GM23338 (cell line): ENCODE data around the gene DIAPH3. TPM values are rescaled to one million over a fixed set of nuclear protein-coding genes. Genes with fewer than 3 reads are reported as not detected.

Source experiments
- ATAC-seq: fragments of 200-7000 bp; cut with Tn5 transposase; 3 replicates; pipeline ENCODE4 v1.9.1; 2020
- DNase-seq: peaks from one replicate; pipeline ENCODE4 v3.0.0-alpha.2; 2015; ENCODE audit warnings: low spot score
- H2AFZ ChIP-seq: fragments of 200-600 bp; sonication (generic); 2 replicates; pipeline ENCODE4 v1.8.0; 2016; ENCODE audit warnings: antibody characterized with exemption, mild to moderate bottlenecking, moderate library complexity
- H3F3A ChIP-seq: fragments of 200-600 bp; sonication (generic); replicated peaks from 2 replicates; pipeline ENCODE4 v1.8.0; 2017; ENCODE audit warnings: antibody characterized with exemption, mixed run types, low read depth
- H3K27ac ChIP-seq: fragments of 200-600 bp; sonication (generic); 2 replicates; pipeline ENCODE4 v1.6.1; 2016; ENCODE audit warnings: low read depth
- H3K27me3 ChIP-seq: fragments of 200-600 bp; sonication (generic); 2 replicates; pipeline ENCODE4 v1.8.0; 2016; ENCODE audit warnings: mild to moderate bottlenecking, mixed run types, moderate library complexity; ENCODE audit not compliant: insufficient read depth
- H3K36me3 ChIP-seq: fragments of 200-600 bp; sonication (generic); 2 replicates; pipeline ENCODE4 v1.8.0; 2016; ENCODE audit warnings: mild to moderate bottlenecking; ENCODE audit not compliant: insufficient read depth
- H3K4me1 ChIP-seq: fragments of 200-600 bp; sonication (generic); 2 replicates; pipeline ENCODE4 v1.8.0; 2016; ENCODE audit warnings: mild to moderate bottlenecking, moderate library complexity; ENCODE audit not compliant: insufficient read depth
- H3K4me2 ChIP-seq: fragments of 200-600 bp; sonication (generic); 2 replicates; pipeline ENCODE4 v1.7.1; 2017; ENCODE audit warnings: mixed run types
- H3K4me3 ChIP-seq: fragments of 200-600 bp; sonication (generic); 2 replicates; pipeline ENCODE4 v1.6.1; 2016; ENCODE audit warnings: mixed run types
- H3K79me2 ChIP-seq: fragments of 200-600 bp; sonication (generic); replicated peaks from 2 replicates; pipeline ENCODE4 v1.8.0; 2017; ENCODE audit warnings: mild to moderate bottlenecking; ENCODE audit not compliant: insufficient read depth
- H3K9me2 ChIP-seq: fragments of 200-600 bp; sonication (generic); 2 replicates; pipeline ENCODE4 v1.8.0; 2017; ENCODE audit not compliant: insufficient read depth
- H4K20me1 ChIP-seq: fragments of 200-600 bp; sonication (generic); replicated peaks from 2 replicates; pipeline ENCODE4 v1.8.0; 2017; ENCODE audit warnings: mild to moderate bottlenecking; ENCODE audit not compliant: insufficient read depth
- H3K27ac Mint-ChIP-seq: 2 replicates; pipeline ENCODE4 v1.8.0; 2020; ENCODE audit warnings: inconsistent platforms, mild to moderate bottlenecking, moderate library complexity, mixed read lengths
- H3K27me3 Mint-ChIP-seq: 3 replicates; pipeline ENCODE4 v1.8.0; 2022; ENCODE audit warnings: low read depth, mild to moderate bottlenecking, moderate library complexity, mixed read lengths, inconsistent platforms; ENCODE audit not compliant: insufficient read depth, poor library complexity
- H3K36me3 Mint-ChIP-seq: 3 replicates; pipeline ENCODE4 v1.8.0; 2021; ENCODE audit warnings: low read depth, mild to moderate bottlenecking, inconsistent platforms, moderate library complexity, mixed read lengths
- H3K4me1 Mint-ChIP-seq: 3 replicates; pipeline ENCODE4 v1.8.0; 2020; ENCODE audit warnings: mild to moderate bottlenecking, inconsistent platforms, mixed read lengths
- H3K4me3 Mint-ChIP-seq: 3 replicates; pipeline ENCODE4 v1.8.0; 2021; ENCODE audit warnings: moderate library complexity, mild to moderate bottlenecking, inconsistent platforms, mixed read lengths
- H3K9me3 Mint-ChIP-seq: 3 replicates; pipeline ENCODE4 v1.8.0; 2020; ENCODE audit warnings: moderate library complexity, mild to moderate bottlenecking, inconsistent platforms, mixed read lengths
- CREB1 ChIP-seq: fragments of 250-450 bp; sonication (Bioruptor Pico); IDR thresholded peaks from 2 replicates; pipeline ENCODE4 v1.5.0; 2020; ENCODE audit warnings: low read depth, mild to moderate bottlenecking, moderate library complexity
- CTCF ChIP-seq, 2 experiments: fragments of 200-600 bp in 1 of 2; sonication (generic) in 1 of 2; conservative IDR thresholded peaks; 2 replicates each; pipeline versions ENCODE4 v1.5.1 to v1.6.1; 2016 to 2017; ENCODE audit warnings: antibody characterized with exemption in 2 of 2, low read depth in 2 of 2, mild to moderate bottlenecking in 2 of 2, moderate library complexity in 1 of 2
- ETS1 ChIP-seq: IDR thresholded peaks from 2 replicates; pipeline ENCODE4 v1.6.1; 2016; ENCODE audit warnings: antibody characterized with exemption
- EZH2 ChIP-seq: fragments of 200-600 bp; sonication (generic); IDR thresholded peaks from one replicate; pipeline ENCODE4 v1.8.0; 2017; ENCODE audit warnings: antibody characterized with exemption, mild to moderate bottlenecking, low read depth; ENCODE audit not compliant: unreplicated experiment
- EZH2phosphoT487 ChIP-seq: fragments of 200-600 bp; sonication (generic); IDR thresholded peaks from one replicate; pipeline ENCODE4 v1.8.1; 2018; ENCODE audit warnings: antibody characterized with exemption; ENCODE audit not compliant: unreplicated experiment
- JUNB ChIP-seq: IDR thresholded peaks from one replicate; pipeline ENCODE4 v1.6.1; 2016; ENCODE audit warnings: antibody characterized with exemption; ENCODE audit not compliant: unreplicated experiment
- NANOG ChIP-seq: IDR thresholded peaks from 2 replicates; pipeline ENCODE4 v1.6.1; 2016; ENCODE audit warnings: antibody characterized with exemption, borderline replicate concordance
- POLR2AphosphoS5 ChIP-seq: IDR thresholded peaks from 2 replicates; pipeline ENCODE4 v1.6.1; 2016; ENCODE audit warnings: antibody characterized with exemption, low read depth
- REST ChIP-seq: IDR thresholded peaks from one replicate; pipeline ENCODE4 v1.6.1; 2018; ENCODE audit warnings: antibody characterized with exemption; ENCODE audit not compliant: unreplicated experiment
- STAT1 ChIP-seq: IDR thresholded peaks from one replicate; pipeline ENCODE4 v1.6.1; 2016; ENCODE audit warnings: antibody characterized with exemption; ENCODE audit not compliant: unreplicated experiment
- ZNF114 ChIP-seq: fragments of 250-450 bp; sonication (Bioruptor Pico); IDR thresholded peaks from 2 replicates; pipeline ENCODE4 v1.5.0; 2020; ENCODE audit warnings: mild to moderate bottlenecking, moderate library complexity
- ZNF331 ChIP-seq: fragments of 250-450 bp; sonication (Bioruptor Pico); IDR thresholded peaks from 2 replicates; pipeline ENCODE4 v1.5.0; 2020; ENCODE audit warnings: low read depth, mild to moderate bottlenecking, moderate library complexity
- polyA plus RNA-seq: library from polyadenylated mRNA; unstranded; fragments of >200 nt; fragmentation: Nextera tagmentation; extraction: Ambion mirVana; gene quantifications from 2 replicates; pipeline ENCODE4 v1.2.1, GENCODE V29; 2016
- total RNA-seq: library from RNA; depleted of rRNA; stranded (reverse); fragments of >200 nt; shearing (Covaris generic); gene quantifications from 2 replicates; pipeline ENCODE4 v1.2.3, GENCODE V29; 2014
- TF ChIP-seq, protein P1 (sequence below): fragments of 250-450 bp; sonication (Bioruptor Pico); IDR thresholded peaks from 2 replicates; pipeline ENCODE4 v1.5.0; 2020; ENCODE audit warnings: mild to moderate bottlenecking, moderate library complexity

Gene DIAPH3
- total and polyA plus RNA-seq, 2 experiments from 2014 or later = 23.4 to 30.2 TPM

DNA sequence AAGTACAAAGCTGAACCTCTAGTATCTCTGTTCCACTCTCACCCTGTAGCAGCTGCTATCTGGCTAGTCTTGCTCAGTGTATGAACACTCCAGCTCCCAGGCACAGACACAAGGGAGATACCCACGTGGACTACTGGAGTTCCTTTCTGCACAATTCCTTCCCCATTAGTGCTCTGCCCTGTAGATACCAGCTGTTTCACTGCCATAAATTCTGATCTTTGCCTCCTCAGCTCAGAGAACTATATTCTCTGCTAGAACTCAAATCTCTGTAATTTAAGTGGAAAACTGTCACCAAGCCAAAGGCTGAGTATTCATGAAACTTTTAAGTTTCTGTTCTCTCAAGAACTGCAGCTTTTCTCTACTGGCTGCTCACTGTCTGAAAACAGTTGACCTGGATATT lies 273.7 kb downstream of the DIAPH3 start:
- H3K4me3 Mint-ChIP-seq = no peak overlapping the region
- peaks cover 11% of the 10 kb centered on the region; the same call in 2 of the 3 replicates for H3K4me1 Mint-ChIP-seq
- DNase-seq = no peak
- no peak overlapping the region for H3K27ac Mint-ChIP-seq
- H3F3A ChIP-seq = no peaks in the 10 kb centered on the region
- no peak overlapping the region for H2AFZ ChIP-seq
- no peaks in the 10 kb centered on the region for H3K27me3 Mint-ChIP-seq
- ATAC-seq = no peak
- no peaks in the 10 kb centered on the region for H4K20me1 ChIP-seq
- no peaks in the 10 kb centered on the region for H3K36me3 Mint-ChIP-seq
- TF ChIP-seq CTCF (conservative IDR thresholded peaks at IDR 0.05; ENCODE audit: low read depth in 2 of 2) = no peak
- no peak for TF ChIP-seq ETS1
- TF ChIP-seq STAT1 = no peak
- no peak for TF ChIP-seq EZH2phosphoT487
- TF ChIP-seq, protein P1, sequence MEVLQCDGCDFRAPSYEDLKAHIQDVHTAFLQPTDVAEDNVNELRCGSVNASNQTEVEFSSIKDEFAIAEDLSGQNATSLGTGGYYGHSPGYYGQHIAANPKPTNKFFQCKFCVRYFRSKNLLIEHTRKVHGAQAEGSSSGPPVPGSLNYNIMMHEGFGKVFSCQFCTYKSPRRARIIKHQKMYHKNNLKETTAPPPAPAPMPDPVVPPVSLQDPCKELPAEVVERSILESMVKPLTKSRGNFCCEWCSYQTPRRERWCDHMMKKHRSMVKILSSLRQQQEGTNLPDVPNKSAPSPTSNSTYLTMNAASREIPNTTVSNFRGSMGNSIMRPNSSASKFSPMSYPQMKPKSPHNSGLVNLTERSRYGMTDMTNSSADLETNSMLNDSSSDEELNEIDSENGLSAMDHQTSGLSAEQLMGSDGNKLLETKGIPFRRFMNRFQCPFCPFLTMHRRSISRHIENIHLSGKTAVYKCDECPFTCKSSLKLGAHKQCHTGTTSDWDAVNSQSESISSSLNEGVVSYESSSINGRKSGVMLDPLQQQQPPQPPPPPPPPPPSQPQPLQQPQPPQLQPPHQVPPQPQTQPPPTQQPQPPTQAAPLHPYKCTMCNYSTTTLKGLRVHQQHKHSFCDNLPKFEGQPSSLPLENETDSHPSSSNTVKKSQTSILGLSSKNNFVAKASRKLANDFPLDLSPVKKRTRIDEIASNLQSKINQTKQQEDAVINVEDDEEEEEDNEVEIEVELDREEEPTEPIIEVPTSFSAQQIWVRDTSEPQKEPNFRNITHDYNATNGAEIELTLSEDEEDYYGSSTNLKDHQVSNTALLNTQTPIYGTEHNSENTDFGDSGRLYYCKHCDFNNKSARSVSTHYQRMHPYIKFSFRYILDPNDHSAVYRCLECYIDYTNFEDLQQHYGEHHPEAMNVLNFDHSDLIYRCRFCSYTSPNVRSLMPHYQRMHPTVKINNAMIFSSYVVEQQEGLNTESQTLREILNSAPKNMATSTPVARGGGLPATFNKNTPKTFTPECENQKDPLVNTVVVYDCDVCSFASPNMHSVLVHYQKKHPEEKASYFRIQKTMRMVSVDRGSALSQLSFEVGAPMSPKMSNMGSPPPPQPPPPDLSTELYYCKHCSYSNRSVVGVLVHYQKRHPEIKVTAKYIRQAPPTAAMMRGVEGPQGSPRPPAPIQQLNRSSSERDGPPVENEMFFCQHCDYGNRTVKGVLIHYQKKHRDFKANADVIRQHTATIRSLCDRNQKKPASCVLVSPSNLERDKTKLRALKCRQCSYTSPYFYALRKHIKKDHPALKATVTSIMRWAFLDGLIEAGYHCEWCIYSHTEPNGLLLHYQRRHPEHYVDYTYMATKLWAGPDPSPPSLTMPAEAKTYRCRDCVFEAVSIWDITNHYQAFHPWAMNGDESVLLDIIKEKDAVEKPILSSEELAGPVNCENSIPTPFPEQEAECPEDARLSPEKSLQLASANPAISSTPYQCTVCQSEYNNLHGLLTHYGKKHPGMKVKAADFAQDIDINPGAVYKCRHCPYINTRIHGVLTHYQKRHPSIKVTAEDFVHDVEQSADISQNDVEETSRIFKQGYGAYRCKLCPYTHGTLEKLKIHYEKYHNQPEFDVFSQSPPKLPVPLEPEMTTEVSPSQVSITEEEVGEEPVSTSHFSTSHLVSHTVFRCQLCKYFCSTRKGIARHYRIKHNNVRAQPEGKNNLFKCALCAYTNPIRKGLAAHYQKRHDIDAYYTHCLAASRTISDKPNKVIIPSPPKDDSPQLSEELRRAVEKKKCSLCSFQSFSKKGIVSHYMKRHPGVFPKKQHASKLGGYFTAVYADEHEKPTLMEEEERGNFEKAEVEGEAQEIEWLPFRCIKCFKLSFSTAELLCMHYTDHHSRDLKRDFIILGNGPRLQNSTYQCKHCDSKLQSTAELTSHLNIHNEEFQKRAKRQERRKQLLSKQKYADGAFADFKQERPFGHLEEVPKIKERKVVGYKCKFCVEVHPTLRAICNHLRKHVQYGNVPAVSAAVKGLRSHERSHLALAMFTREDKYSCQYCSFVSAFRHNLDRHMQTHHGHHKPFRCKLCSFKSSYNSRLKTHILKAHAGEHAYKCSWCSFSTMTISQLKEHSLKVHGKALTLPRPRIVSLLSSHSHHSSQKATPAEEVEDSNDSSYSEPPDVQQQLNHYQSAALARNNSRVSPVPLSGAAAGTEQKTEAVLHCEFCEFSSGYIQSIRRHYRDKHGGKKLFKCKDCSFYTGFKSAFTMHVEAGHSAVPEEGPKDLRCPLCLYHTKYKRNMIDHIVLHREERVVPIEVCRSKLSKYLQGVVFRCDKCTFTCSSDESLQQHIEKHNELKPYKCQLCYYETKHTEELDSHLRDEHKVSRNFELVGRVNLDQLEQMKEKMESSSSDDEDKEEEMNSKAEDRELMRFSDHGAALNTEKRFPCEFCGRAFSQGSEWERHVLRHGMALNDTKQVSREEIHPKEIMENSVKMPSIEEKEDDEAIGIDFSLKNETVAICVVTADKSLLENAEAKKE (CRISPR knock-in tag) = no peak
- no peak for TF ChIP-seq JUNB
- TF ChIP-seq CREB1 = no peak
- no peak for TF ChIP-seq ZNF331 (CRISPR knock-in tag)
- no peak for TF ChIP-seq NANOG
- TF ChIP-seq REST = no peak
- TF ChIP-seq POLR2AphosphoS5 = no peak
- TF ChIP-seq EZH2 = no peak
- TF ChIP-seq ZNF114 (CRISPR knock-in tag) = no peak
- H3K79me2 ChIP-seq = no peaks in the 10 kb centered on the region
- no peak overlapping the region for H3K27ac ChIP-seq
- no peaks in the 10 kb centered on the region for H3K9me3 Mint-ChIP-seq
- no peak overlapping the region for H3K4me3 ChIP-seq
- no peaks in the 10 kb centered on the region for H3K9me2 ChIP-seq
- no peaks in the 10 kb centered on the region for H3K27me3 ChIP-seq
- no peak overlapping the region for H3K4me2 ChIP-seq
- no peaks in the 10 kb centered on the region for H3K36me3 ChIP-seq
- H3K4me1 ChIP-seq = no peaks in the 10 kb centered on the region; the same call in 1 of the 2 replicates
